PC-9 (cell line): Measurements from ENCODE around the gene PLCG2. TPM values are rescaled to one million over a fixed set of nuclear protein-coding genes. Genes with fewer than 3 reads are reported as not detected.

Experiments used
- Bru-seq: library from RNA; stranded (reverse); fragments of 400-500 nt; gene quantifications from one replicate; lab custom pipeline; 2021; lab: Mats Ljungman, UMichigan
- BruChase-seq, 2 experiments: library from RNA; stranded (reverse); fragments of 400-500 nt; gene quantifications; one replicate each; lab custom pipeline; 2021; lab: Mats Ljungman, UMichigan
- BruUV-seq: library from RNA; stranded (reverse); fragments of 400-500 nt; replicated peaks from 2 replicates; lab custom pipeline; 2021; lab: Mats Ljungman, UMichigan
- CTCF ChIA-PET: fragments of 300-600 bp; sonication (Branson Sonifier 250); formaldehyde crosslinking; loops from one replicate; lab custom pipeline; 2022; ENCODE audit warnings: antibody characterized with exemption; lab: Charles Lee
- POLR2A ChIA-PET: fragments of 300-600 bp; sonication (Branson Sonifier 250); formaldehyde crosslinking; loops from one replicate; lab custom pipeline; 2022; ENCODE audit warnings: antibody characterized with exemption; ENCODE audit not compliant: unreplicated experiment; lab: Charles Lee
- DNase-seq, 2 experiments: peaks; one replicate each; pipeline versions ENCODE4 v3.0.0 to v3.0.0-alpha.2; 2015 to 2022; ENCODE audit warnings: mixed read lengths in 1 of 2
- H2AFZ ChIP-seq: fragments of 200-600 bp; sonication (generic); 2 replicates; pipeline ENCODE4 v1.8.1; 2017; ENCODE audit warnings: antibody characterized with exemption
- H3F3A ChIP-seq: fragments of 200-600 bp; sonication (generic); 2 replicates; pipeline ENCODE4 v1.8.1; 2017; ENCODE audit warnings: antibody characterized with exemption, mild to moderate bottlenecking, low read depth; ENCODE audit not compliant: insufficient read depth
- H3K27ac ChIP-seq: fragments of 200-600 bp; sonication (generic); 2 replicates; pipeline ENCODE4 v1.6.1; 2016; ENCODE audit warnings: mixed run types
- H3K27me3 ChIP-seq: fragments of 200-600 bp; sonication (generic); 2 replicates; pipeline ENCODE4 v1.6.1; 2016; ENCODE audit warnings: low read depth, mixed run types; ENCODE audit not compliant: insufficient read depth
- H3K36me3 ChIP-seq: fragments of 200-600 bp; sonication (generic); 2 replicates; pipeline ENCODE4 v1.6.1; 2016; ENCODE audit warnings: low read depth, mixed run types
- H3K4me1 ChIP-seq: fragments of 200-600 bp; sonication (generic); replicated peaks from 2 replicates; pipeline ENCODE4 v1.6.1; 2016; ENCODE audit warnings: mixed run types; ENCODE audit not compliant: insufficient read depth
- H3K4me2 ChIP-seq: fragments of 200-600 bp; sonication (generic); 2 replicates; pipeline ENCODE4 v1.6.1; 2017; ENCODE audit warnings: mixed run types
- H3K4me3 ChIP-seq: fragments of 200-600 bp; sonication (generic); 2 replicates; pipeline ENCODE4 v1.6.1; 2016; ENCODE audit warnings: mixed run types
- H3K79me2 ChIP-seq: fragments of 200-600 bp; sonication (generic); 2 replicates; pipeline ENCODE4 v1.6.1; 2017; ENCODE audit warnings: low read depth, mixed run types
- H3K9me2 ChIP-seq: fragments of 200-600 bp; sonication (generic); 2 replicates; pipeline ENCODE4 v1.8.1; 2017; ENCODE audit warnings: mild to moderate bottlenecking; ENCODE audit not compliant: insufficient read depth
- H3K9me3 ChIP-seq: fragments of 200-600 bp; sonication (generic); 2 replicates; pipeline ENCODE4 v1.8.1; 2016; ENCODE audit warnings: low read depth; ENCODE audit not compliant: insufficient read depth
- H4K20me1 ChIP-seq: fragments of 200-600 bp; sonication (generic); 2 replicates; pipeline ENCODE4 v1.8.1; 2017; ENCODE audit not compliant: insufficient read depth
- CTCF ChIP-seq: fragments of 200-600 bp; sonication (generic); conservative IDR thresholded peaks from 2 replicates; pipeline ENCODE4 v1.6.1; 2017; ENCODE audit warnings: mixed run types, antibody characterized with exemption, mild to moderate bottlenecking, moderate library complexity
- EZH2 ChIP-seq: fragments of 200-600 bp; sonication (generic); IDR thresholded peaks from 2 replicates; pipeline ENCODE4 v1.8.0; 2017; ENCODE audit warnings: antibody characterized with exemption, low read depth
- intact Hi-C: fragments of 100-400 bp; cut with micrococcal nuclease; formaldehyde crosslinking; loops from one replicate; pipeline ENCODE4 v1.10.0; 2022; ENCODE audit not compliant: unreplicated experiment
- long read RNA-seq: library from polyadenylated mRNA; stranded (forward); transcript quantifications from one replicate; pipeline ENCODE4 v2.0.0, GENCODE V29; 2022
- total RNA-seq: library from RNA; stranded (reverse); gene quantifications from 2 replicates; pipeline ENCODE4 v1.2.3, GENCODE V29; 2021

Gene PLCG2
- total RNA-seq (7.9 and 10.8 TPM in 2 replicates), Bru-seq, nascent RNA (percentile 42 among the genes with signal in this experiment), BruChase-seq, experiment 1, labeled RNA remaining after a 2-hour chase (percentile 38 among the genes with signal in this experiment), BruChase-seq, experiment 2, labeled RNA remaining after a 6-hour chase (percentile 41 among the genes with signal in this experiment)
- long read RNA-seq, full-length matches to known transcripts = 7 of 13 reads
- long read RNA-seq, partial matches to known transcripts = 2 of 13 reads
- long read RNA-seq, other reads (novel, unspliced or antisense) = 4 of 13 reads

DNA sequence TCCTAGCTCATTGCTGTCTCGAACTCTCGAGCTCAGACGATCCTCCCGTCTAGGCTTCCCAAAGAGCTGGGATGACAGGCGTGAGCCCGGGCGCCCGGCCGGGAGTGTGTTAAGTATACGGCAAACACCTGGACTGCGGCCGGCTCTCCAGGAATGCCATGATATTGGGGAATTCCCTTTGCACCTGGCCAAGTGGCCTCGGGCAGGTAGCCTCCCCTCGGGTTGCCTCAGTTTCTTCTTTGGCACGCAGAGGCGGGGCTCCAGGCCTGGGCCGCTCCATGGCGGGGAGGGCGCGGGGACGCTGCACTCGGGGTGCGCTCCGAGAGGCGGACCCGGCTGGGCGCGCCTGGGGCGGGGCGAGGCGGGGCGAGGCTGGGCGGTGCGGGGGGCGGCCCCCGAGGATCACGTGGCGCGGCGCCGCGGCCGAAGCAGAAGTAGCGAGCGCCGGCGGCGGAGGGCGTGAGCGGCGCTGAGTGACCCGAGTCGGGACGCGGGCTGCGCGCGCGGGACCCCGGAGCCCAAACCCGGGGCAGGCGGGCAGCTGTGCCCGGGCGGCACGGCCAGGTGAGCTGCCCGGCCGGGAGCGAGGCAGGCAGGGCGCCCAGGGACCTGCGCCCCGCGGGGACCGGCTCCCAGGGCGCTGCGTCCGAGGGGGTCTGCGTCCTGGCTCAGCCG lies at the start of gene PLCG2:
Gene PLCG2, plus strand, starts transcription at position 431 of the 675 bp plus-strand sequence. CDS start 6,699 bp downstream, outside the sequence.
- H4K20me1 ChIP-seq = no peaks in the 10 kb centered on the region
- H2AFZ ChIP-seq = peak within 1 kb of the TSS; percentile 83
- H3K4me2 ChIP-seq = peak within 1 kb of the TSS; percentile 95
- CTCF ChIA-PET = no interaction called here
- H3F3A ChIP-seq = no peaks in the 10 kb centered on the region
- H3K4me3 ChIP-seq = peak within 1 kb of the TSS; percentile 66
- peaks cover 4% of the 10 kb centered on the region; the same call in 1 of the 2 replicates for H3K4me1 ChIP-seq
- TF ChIP-seq CTCF = no peak
- TF ChIP-seq EZH2 = no peak
- POLR2A ChIA-PET = interaction anchor here (0.6 kb wide), 1 partner anchor 63 kb away, joined by 5 read pairs; no protein-coding TSS in a partner anchor
- peak; percentile 59 to 84 for DNase-seq
- H3K27me3 ChIP-seq = peaks cover 17% of the 10 kb centered on the region
- H3K36me3 ChIP-seq = no peaks in the 10 kb centered on the region
- H3K27ac ChIP-seq = no peak within 1 kb of the TSS
- H3K9me3 ChIP-seq = no peaks in the 10 kb centered on the region
- H3K79me2 ChIP-seq = no peaks in the 10 kb centered on the region
- intact Hi-C loops = no loop called here
- H3K9me2 ChIP-seq = no peaks in the 10 kb centered on the region
- BruUV-seq = no TSS peak

DNA sequence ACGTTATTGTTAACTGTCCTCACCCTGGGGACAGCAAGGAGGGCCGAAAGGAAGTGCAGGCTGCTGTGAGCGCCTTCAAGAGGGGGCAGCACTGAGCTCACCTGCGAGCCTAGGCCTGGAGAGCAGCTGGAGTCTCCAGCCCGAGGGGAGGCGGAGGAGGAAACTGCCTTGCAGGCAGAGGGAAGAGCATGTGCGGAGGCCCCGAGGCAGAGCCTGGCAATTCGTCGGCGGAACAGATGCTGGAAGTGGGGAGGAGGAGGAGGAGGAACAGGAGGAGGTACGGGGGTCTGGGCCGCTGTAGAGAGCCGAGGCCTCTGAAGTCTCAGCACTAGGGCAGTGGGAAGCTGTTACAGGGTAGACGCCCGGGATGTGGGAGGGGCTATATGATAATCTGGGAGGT lies 49.6 kb upstream of the PLCG2 start:
- Histone ChIP-seq H4K20me1 (no peaks in the 10 kb centered on the region), H3K9me2 (no peaks in the 10 kb centered on the region), H3K79me2 (no peaks in the 10 kb centered on the region), H3K4me2 (no peak overlapping the region), H3K9me3 (no peaks in the 10 kb centered on the region), H3K27ac (no peak overlapping the region), H3K4me3 (no peak overlapping the region), H3F3A (no peaks in the 10 kb centered on the region), H3K27me3 (no peaks in the 10 kb centered on the region), H3K4me1 (no peaks in the 10 kb centered on the region), H3K36me3 (no peaks in the 10 kb centered on the region), H2AFZ (no peak overlapping the region)
- intact Hi-C loops = loop anchor here (10.0 kb wide), 1 partner anchor 725 kb away; the partner anchor contains the start of genes CENPN and CMC2
- ChIA-PET POLR2A (no interaction called here), CTCF (interaction anchor here (0.7 kb wide), 1 partner anchor 282 kb away, joined by 3 read pairs; no protein-coding TSS in a partner anchor)
- no TSS peak for BruUV-seq
- no peak for DNase-seq
- TF ChIP-seq CTCF = no peak
- TF ChIP-seq EZH2 = no peak
